ENCODE data around the gene ORM2.
"Not testable (repeated sequence)": the region's sequence is repeated elsewhere in the genome, so short reads cannot be mapped to it uniquely, and the experiment has no call there.

GRCh38 chr9:114328937-114329624, 588 bp upstream of the ORM2 start:
- TF ChIP-seq CTCF, POLR2A (IDR thresholded peaks at IDR 0.05): not testable (repeated sequence)

Measured in suprapubic skin (tissue), 3 donors.